Smooth muscle cell (in vitro differentiated cells): ENCODE measurements around the gene MANEA. TPM values are rescaled to one million over a fixed set of nuclear protein-coding genes. Genes with fewer than 3 reads are reported as not detected.

Source experiments
- DNase-seq: peaks from one replicate; lab custom pipeline; 2025; ENCODE audit not compliant: unreplicated experiment; lab: John Stamatoyannopoulos, UW
- H2AFZ ChIP-seq: fragments of 200-600 bp; sonication (generic); 2 replicates; pipeline ENCODE4 v1.6.0; 2016; ENCODE audit warnings: antibody characterized with exemption, low read depth, mild to moderate bottlenecking
- H3F3A ChIP-seq: fragments of 200-600 bp; sonication (generic); 2 replicates; pipeline ENCODE4 v1.6.0; 2017; ENCODE audit warnings: antibody characterized with exemption, low read depth
- H3K27ac ChIP-seq: fragments of 200-600 bp; sonication (generic); 2 replicates; pipeline ENCODE4 v1.5.1; 2016; ENCODE audit warnings: low read depth, mild to moderate bottlenecking
- H3K27me3 ChIP-seq: fragments of 200-600 bp; sonication (generic); 2 replicates; pipeline ENCODE4 v1.6.1; 2016; ENCODE audit warnings: low read depth, mild to moderate bottlenecking
- H3K36me3 ChIP-seq: fragments of 200-600 bp; sonication (generic); 2 replicates; pipeline ENCODE4 v1.5.1; 2016; ENCODE audit warnings: low read depth
- H3K4me1 ChIP-seq: fragments of 200-600 bp; sonication (generic); 2 replicates; pipeline ENCODE4 v1.5.1; 2016; ENCODE audit warnings: low read depth
- H3K4me2 ChIP-seq: fragments of 200-600 bp; sonication (generic); 2 replicates; pipeline ENCODE4 v1.6.0; 2016; ENCODE audit warnings: mild to moderate bottlenecking
- H3K4me3 ChIP-seq: fragments of 200-600 bp; sonication (generic); 2 replicates; pipeline ENCODE4 v1.5.1; 2016; ENCODE audit warnings: mild to moderate bottlenecking
- H3K79me2 ChIP-seq: fragments of 200-600 bp; sonication (generic); 2 replicates; pipeline ENCODE4 v1.6.0; 2016; ENCODE audit warnings: low read depth, mild to moderate bottlenecking
- H3K9ac ChIP-seq: fragments of 200-600 bp; sonication (generic); 2 replicates; pipeline ENCODE4 v1.6.0; 2016; ENCODE audit warnings: low read depth
- H3K9me3 ChIP-seq: fragments of 200-600 bp; sonication (generic); replicated peaks from 2 replicates; pipeline ENCODE4 v1.5.1; 2016; ENCODE audit warnings: low read depth
- H4K20me1 ChIP-seq: fragments of 200-600 bp; sonication (generic); 2 replicates; pipeline ENCODE4 v1.6.0; 2016; ENCODE audit warnings: low read depth
- CTCF ChIP-seq: fragments of 200-600 bp; sonication (generic); IDR thresholded peaks from 2 replicates; pipeline ENCODE4 v1.5.1; 2017; ENCODE audit warnings: borderline replicate concordance, mild to moderate bottlenecking, antibody characterized with exemption; ENCODE audit not compliant: insufficient read depth, poor library complexity, severe bottlenecking
- WGBS: methylation state at CpG from one replicate; pipeline ENCODE4 v1.1.7; 2016; ENCODE audit warnings: low lambda C conversion rate; 5-methylcytosine and 5-hydroxymethylcytosine counted together
- polyA plus RNA-seq: library from polyadenylated mRNA; unstranded; fragments of >200 nt; fragmentation: Nextera tagmentation; extraction: Ambion mirVana; gene quantifications from 2 replicates; pipeline ENCODE4 v1.2.1, GENCODE V29; 2016
- total RNA-seq: library from RNA; depleted of rRNA; stranded (reverse); fragments of >200 nt; gene quantifications from 2 replicates; pipeline ENCODE4 v1.2.3, GENCODE V29; 2014

Gene MANEA
- total and polyA plus RNA-seq, 2 experiments from 2014 or later, result 2.7 to 11.0 TPM

DNA sequence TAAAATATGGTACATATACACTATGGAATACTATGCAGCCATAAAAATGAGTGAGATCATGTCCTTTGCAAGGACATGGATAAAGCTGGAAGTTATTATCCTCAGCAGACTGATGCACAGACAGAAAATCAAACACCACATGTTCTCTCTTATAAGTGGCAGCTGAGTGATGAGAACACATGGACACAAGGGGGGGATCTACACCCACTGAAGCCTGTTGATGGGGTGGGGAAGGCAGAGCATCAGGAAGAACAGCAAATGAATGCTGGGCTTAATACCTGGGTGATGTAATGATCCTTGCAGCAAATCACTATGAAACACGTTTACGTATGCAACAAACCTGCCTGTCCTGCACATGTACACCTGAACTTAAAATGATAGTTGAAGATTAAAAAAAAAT lies 71.3 kb downstream of the MANEA start:
- no peaks in the 10 kb centered on the region for H3K36me3 ChIP-seq
- DNase-seq, result no peak
- no peak overlapping the region for H3K4me2 ChIP-seq
- no peak for TF ChIP-seq CTCF
- H3K27ac ChIP-seq, result no peak overlapping the region
- no peaks in the 10 kb centered on the region for H3K79me2 ChIP-seq
- 96% methylated on average over 2 of the region's 2 CpGs for WGBS
- H3K9ac ChIP-seq, result no peak overlapping the region
- no peaks in the 10 kb centered on the region for H3K9me3 ChIP-seq
- H2AFZ ChIP-seq, result no peak overlapping the region
- no peaks in the 10 kb centered on the region for H4K20me1 ChIP-seq
- H3F3A ChIP-seq, result no peaks in the 10 kb centered on the region
- no peaks in the 10 kb centered on the region for H3K4me1 ChIP-seq
- H3K27me3 ChIP-seq, result no peaks in the 10 kb centered on the region
- no peak overlapping the region for H3K4me3 ChIP-seq

- no peak for DNase-seq
- Histone ChIP-seq H3K9me3 (no peaks in the 10 kb centered on the region), H2AFZ (no peak overlapping the region), H3K27me3 (no peaks in the 10 kb centered on the region), H3F3A (no peaks in the 10 kb centered on the region), H3K4me2 (no peak overlapping the region), H3K9ac (no peak overlapping the region), H4K20me1 (no peaks in the 10 kb centered on the region), H3K4me3 (no peak overlapping the region), H3K79me2 (no peaks in the 10 kb centered on the region), H3K4me1 (no peaks in the 10 kb centered on the region), H3K36me3 (no peaks in the 10 kb centered on the region), H3K27ac (no peak overlapping the region)
- TF ChIP-seq CTCF, result no peak
- 72% methylated on average over 1 of the region's 1 CpG for WGBS
These were observed 72.1 kb downstream of the MANEA start for GRCh38 chr6:95649451-95649850.

GRCh38 chr6:95654176-95654575 lies 76.8 kb downstream of the MANEA start:
- H3K4me1 ChIP-seq, result no peaks in the 10 kb centered on the region
- H3K4me3 ChIP-seq, result no peak overlapping the region
- no peak overlapping the region for H3K9ac ChIP-seq
- H3K36me3 ChIP-seq, result no peaks in the 10 kb centered on the region
- no peak overlapping the region for H2AFZ ChIP-seq
- H4K20me1 ChIP-seq, result no peaks in the 10 kb centered on the region
- H3K9me3 ChIP-seq, result no peaks in the 10 kb centered on the region
- no peaks in the 10 kb centered on the region for H3F3A ChIP-seq
- H3K4me2 ChIP-seq, result no peak overlapping the region
- no peak for DNase-seq
- no peaks in the 10 kb centered on the region for H3K27me3 ChIP-seq
- H3K79me2 ChIP-seq, result no peaks in the 10 kb centered on the region
- TF ChIP-seq CTCF, result no peak
- no peak overlapping the region for H3K27ac ChIP-seq

GRCh38 chr6:95658886-95659285 lies 81.6 kb downstream of the MANEA start:
- no peaks in the 10 kb centered on the region for H3K27me3 ChIP-seq
- no peak overlapping the region for H3K4me2 ChIP-seq
- H3K27ac ChIP-seq, result no peak overlapping the region
- H3F3A ChIP-seq, result no peaks in the 10 kb centered on the region
- H3K4me1 ChIP-seq, result no peaks in the 10 kb centered on the region
- H3K36me3 ChIP-seq, result no peaks in the 10 kb centered on the region
- no peak overlapping the region for H3K9ac ChIP-seq
- H3K4me3 ChIP-seq, result no peak overlapping the region
- H3K9me3 ChIP-seq, result no peaks in the 10 kb centered on the region
- no peaks in the 10 kb centered on the region for H3K79me2 ChIP-seq
- H4K20me1 ChIP-seq, result no peaks in the 10 kb centered on the region
- WGBS, result 88% methylated on average over 2 of the region's 2 CpGs
- no peak overlapping the region for H2AFZ ChIP-seq
- TF ChIP-seq CTCF, result no peak
- no peak for DNase-seq
